ENCODE results near the gene STARD8.

Gene STARD8

GRCh38 chrX:68659786-68660185 lies 12.3 kb downstream of the STARD8 start:
- TF ChIP-seq CTCF (IDR thresholded peaks at IDR 0.05; ENCODE audit: insufficient read depth, low read depth, low read length, missing control alignments): no peak

GRCh38 chrX:68660746-68661145 lies 13.3 kb downstream of the STARD8 start:
- no peak for TF ChIP-seq CTCF (IDR thresholded peaks at IDR 0.05; ENCODE audit: insufficient read depth, low read depth, low read length, missing control alignments)
- DNase-seq (ENCODE audit: low read depth): no peak
- H3K4me3 ChIP-seq (ENCODE audit: low read length): no peak overlapping the region

More at GRCh38 chrX:68659786-68660185, 12.3 kb downstream of the STARD8 start:
- H3K4me3 ChIP-seq (ENCODE audit: low read length): no peak overlapping the region
- no peak for DNase-seq (ENCODE audit: low read depth)

GRCh38 chrX:68665502-68665901 lies 18.0 kb downstream of the STARD8 start:
- peak; percentile 5 for TF ChIP-seq CTCF (IDR thresholded peaks at IDR 0.05; ENCODE audit: insufficient read depth, low read depth, low read length, missing control alignments)
- no peak overlapping the region for H3K4me3 ChIP-seq (ENCODE audit: low read length)
- DNase-seq (ENCODE audit: low read depth): no peak

GRCh38 chrX:68666580-68666979 lies 19.1 kb downstream of the STARD8 start:
- no peak overlapping the region for H3K4me3 ChIP-seq (ENCODE audit: low read length)
- no peak for TF ChIP-seq CTCF (IDR thresholded peaks at IDR 0.05; ENCODE audit: insufficient read depth, low read depth, low read length, missing control alignments)
- DNase-seq (ENCODE audit: low read depth): no peak

- H3K4me3 ChIP-seq (ENCODE audit: low read length): no peak overlapping the region
- TF ChIP-seq CTCF (IDR thresholded peaks at IDR 0.05; ENCODE audit: insufficient read depth, low read depth, low read length, missing control alignments): no peak
- no peak for DNase-seq (ENCODE audit: low read depth)
Measured at GRCh38 chrX:68669094-68669860, 21.8 kb downstream of the STARD8 start.

- TF ChIP-seq CTCF (IDR thresholded peaks at IDR 0.05; ENCODE audit: insufficient read depth, low read depth, low read length, missing control alignments): no peak
- H3K4me3 ChIP-seq (ENCODE audit: low read length): no peak overlapping the region
- DNase-seq (ENCODE audit: low read depth): no peak
Measured at GRCh38 chrX:68669871-68670270, 22.4 kb downstream of the STARD8 start.

GRCh38 chrX:68671221-68671620 lies 23.8 kb downstream of the STARD8 start:
- H3K4me3 ChIP-seq (ENCODE audit: low read length): no peak overlapping the region
- DNase-seq (ENCODE audit: low read depth): no peak
- no peak for TF ChIP-seq CTCF (IDR thresholded peaks at IDR 0.05; ENCODE audit: insufficient read depth, low read depth, low read length, missing control alignments)
